Esophagus muscularis mucosa (tissue), 4 donors: Measurements from ENCODE around the gene RAD51B.

ENCODE experiments used
- EP300 ChIP-seq: sonication (generic); formaldehyde crosslinking; IDR thresholded peaks from one replicate; pipeline ENCODE4 v1.6.1; 2017; ENCODE audit warnings: antibody characterized with exemption
- POLR2A ChIP-seq: fragments of 450-650 bp; IDR thresholded peaks from one replicate; pipeline ENCODE4 v1.6.1; 2017; ENCODE audit warnings: antibody characterized with exemption, moderate library complexity, mild to moderate bottlenecking, low read depth
- POLR2AphosphoS5 ChIP-seq, 2 donors: sonication (generic); formaldehyde crosslinking; IDR thresholded peaks; one replicate each; pipeline ENCODE4 v1.6.1; 2017; ENCODE audit warnings: antibody characterized with exemption in 2 of 2
- TF ChIP-seq, protein P1 (sequence below), 3 experiments: fragments of 200-600 bp in 2 of 3; fragments of 450-650 bp in 1 of 3; sonication (generic) in 2 of 3; IDR thresholded peaks; one replicate each; pipeline ENCODE4 v1.5.1; 2017 to 2019; ENCODE audit warnings: antibody characterized with exemption in 3 of 3, mild to moderate bottlenecking in 2 of 3, moderate library complexity in 1 of 3

DNA sequence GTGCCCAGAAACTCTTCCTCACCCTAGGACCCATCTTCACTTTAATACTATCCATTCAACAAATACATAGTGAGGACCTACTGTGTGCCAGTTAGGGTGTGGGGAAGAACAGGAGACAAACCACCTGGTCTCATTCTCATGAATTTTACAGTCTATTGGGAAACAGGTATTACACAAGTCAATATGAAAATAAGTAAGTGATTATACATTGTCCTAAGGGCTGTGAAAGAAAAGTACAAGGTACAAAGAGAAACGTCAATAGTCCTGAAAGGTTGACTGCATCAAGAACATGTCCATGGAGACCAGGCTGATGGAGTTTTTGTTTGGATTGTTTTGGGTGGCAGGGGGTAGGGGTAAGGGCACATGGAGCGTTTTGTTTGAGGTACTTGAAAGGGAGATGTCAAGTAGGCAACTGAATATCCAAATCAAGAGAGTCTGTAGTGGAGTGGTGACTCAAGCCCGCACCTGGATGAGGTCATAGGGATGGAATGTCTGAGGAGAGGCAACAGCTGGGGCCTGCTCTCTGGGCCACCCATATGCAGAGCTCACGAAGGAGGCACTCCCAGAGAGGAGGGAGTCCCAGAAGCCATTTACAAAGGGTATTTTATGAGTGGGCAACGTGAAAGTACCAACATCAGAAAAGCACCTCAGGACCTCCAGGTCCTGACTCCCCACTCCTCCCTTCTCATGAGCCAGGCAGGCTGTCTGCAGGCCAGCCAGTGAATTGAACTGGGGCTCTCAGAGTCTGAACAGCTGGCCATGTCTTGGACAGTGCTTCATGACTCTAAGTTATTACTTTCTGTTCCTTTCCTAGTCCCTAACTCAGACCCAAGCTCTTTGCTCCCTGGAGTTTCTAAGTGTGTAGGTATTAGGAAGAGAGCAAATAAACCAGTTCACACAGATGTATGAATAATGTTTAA lies 701.3 kb downstream of the RAD51B start:
- TF ChIP-seq POLR2A (no peak), EP300 (no peak), POLR2AphosphoS5 (IDR thresholded peaks at IDR 0.05) (no peak)
- TF ChIP-seq, protein P1, sequence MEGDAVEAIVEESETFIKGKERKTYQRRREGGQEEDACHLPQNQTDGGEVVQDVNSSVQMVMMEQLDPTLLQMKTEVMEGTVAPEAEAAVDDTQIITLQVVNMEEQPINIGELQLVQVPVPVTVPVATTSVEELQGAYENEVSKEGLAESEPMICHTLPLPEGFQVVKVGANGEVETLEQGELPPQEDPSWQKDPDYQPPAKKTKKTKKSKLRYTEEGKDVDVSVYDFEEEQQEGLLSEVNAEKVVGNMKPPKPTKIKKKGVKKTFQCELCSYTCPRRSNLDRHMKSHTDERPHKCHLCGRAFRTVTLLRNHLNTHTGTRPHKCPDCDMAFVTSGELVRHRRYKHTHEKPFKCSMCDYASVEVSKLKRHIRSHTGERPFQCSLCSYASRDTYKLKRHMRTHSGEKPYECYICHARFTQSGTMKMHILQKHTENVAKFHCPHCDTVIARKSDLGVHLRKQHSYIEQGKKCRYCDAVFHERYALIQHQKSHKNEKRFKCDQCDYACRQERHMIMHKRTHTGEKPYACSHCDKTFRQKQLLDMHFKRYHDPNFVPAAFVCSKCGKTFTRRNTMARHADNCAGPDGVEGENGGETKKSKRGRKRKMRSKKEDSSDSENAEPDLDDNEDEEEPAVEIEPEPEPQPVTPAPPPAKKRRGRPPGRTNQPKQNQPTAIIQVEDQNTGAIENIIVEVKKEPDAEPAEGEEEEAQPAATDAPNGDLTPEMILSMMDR (IDR thresholded peaks at IDR 0.05), result no peak
